NK-92 (cell line): ENCODE measurements around the gene ALDH1A2.
"Not testable (repeated sequence)": the region's sequence is repeated elsewhere in the genome, so short reads cannot be mapped to it uniquely, and the experiment has no call there.

Source experiments
- DNase-seq: peaks from one replicate; lab custom pipeline; 2025; ENCODE audit not compliant: unreplicated experiment; lab: John Stamatoyannopoulos, UW

The ALDH1A2 gene

DNA sequence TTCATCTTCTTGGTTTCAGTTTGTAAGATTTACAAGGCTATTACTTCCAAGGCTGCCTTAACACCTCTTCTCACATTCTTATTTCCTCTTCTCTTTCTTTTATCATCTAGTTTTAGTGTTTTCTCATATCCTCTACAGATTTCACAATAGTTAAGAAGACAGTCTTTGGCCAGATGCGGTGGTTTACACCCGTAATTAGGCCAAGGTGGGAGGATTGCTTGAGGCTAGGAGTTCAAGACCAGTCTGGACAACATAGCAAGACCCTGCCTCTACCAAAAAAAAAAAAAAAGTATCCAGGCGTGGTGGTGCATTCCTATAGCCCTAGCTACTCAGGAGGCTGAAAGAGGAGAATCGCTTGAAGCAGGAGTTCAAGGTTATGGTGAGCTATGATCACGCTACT lies 3.5 kb upstream of the ALDH1A2 start:
- DNase-seq, result no peak

GRCh38 chr15:58066042-58066867 lies 744 bp upstream of the ALDH1A2 start:
- DNase-seq, result no peak

DNA sequence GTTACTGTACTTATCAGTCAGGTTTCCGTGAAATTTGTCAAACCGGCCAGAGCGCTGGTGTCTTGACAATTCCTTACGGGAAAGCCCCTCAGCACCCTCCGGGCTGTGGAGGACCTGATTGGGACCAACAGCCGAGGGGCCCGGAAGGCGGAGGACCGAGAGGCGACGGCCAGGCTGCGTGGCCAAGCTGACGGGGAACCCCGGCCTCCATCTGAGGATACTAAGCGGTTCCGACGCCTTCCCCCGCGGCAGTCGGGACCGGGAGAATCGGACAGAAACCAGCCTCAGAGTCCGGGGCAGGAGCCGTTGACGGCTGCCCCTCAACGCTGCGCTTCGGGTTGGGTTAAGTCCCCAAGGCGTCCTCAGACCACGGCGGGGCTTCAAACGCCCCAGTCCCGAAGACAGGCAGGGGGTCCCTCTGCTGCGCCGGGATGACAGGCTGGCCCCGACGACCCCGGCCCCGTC lies 499 bp downstream of the ALDH1A2 start:
- no peak for DNase-seq

DNA sequence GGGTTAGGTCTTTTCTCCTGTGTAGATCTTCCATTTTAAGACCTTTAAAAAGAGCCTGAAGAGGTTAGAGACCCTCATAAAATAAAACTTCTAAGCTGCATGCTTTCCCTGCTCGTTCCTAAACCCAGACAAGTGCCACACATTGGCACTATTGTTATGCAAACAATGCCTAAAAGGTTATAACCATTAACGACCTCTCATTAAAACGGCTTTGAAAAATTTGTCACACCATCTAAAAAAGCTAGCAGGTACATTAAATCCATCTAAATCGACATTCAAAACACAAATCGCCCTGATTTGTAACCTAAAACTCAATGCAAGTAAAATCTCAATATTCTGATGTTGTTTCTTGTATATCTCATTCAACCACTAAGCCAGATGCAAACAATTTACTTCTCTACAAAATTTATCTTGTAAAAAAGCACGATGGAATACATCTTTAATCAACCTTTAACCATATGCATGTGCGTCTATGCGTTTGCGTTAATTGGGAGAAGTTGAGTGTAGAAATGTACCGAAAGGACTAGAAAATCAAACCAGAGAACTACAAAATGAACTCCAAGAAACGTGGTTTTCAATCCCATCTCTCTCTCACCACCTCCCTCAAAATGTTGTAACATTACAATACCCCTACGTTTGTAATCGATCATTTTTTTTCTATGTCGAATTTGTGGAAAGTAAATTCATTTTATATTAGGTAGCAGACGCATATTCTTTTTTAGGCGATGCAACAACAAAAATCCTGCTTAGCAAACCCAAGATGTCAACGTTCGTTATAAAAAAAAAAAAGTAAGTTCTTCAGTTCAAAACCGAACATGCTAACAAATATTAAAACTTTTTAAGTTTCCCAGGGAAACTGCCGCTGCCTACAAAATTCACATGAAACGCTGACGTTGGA lies 1.2 kb downstream of the ALDH1A2 start:
- DNase-seq, result no peak

GRCh38 chr15:58063614-58064013 lies 1.9 kb downstream of the ALDH1A2 start:
- no peak for DNase-seq

DNA sequence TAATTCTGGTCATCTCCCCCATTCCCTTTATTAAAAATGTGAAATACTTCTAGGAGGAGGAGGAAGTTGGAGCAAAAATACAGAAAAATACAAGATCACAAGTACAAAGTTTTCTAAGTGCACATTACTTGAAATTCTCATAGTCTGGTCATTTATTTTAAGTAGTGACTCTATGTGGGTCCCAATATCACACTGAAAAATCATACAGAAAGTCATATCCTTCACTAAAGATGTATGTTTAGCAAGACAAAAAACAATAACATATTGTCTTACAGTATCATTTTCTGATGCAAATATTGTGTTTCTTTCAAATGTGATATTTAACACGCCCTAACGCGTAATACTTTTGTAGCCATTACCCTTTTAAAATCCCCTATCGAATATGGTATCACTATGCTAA lies 2.5 kb downstream of the ALDH1A2 start:
- no peak for DNase-seq

- no peak for DNase-seq
These were observed 3.3 kb downstream of the ALDH1A2 start for GRCh38 chr15:58062175-58062574.

GRCh38 chr15:58060575-58060974 lies 4.9 kb downstream of the ALDH1A2 start:
- DNase-seq, result no peak

GRCh38 chr15:58058729-58059128 lies 6.8 kb downstream of the ALDH1A2 start:
- no peak for DNase-seq

GRCh38 chr15:58058073-58058472 lies 7.4 kb downstream of the ALDH1A2 start:
- no peak for DNase-seq

- no peak for DNase-seq
These were observed 8.0 kb downstream of the ALDH1A2 start for GRCh38 chr15:58057559-58057958.

DNA sequence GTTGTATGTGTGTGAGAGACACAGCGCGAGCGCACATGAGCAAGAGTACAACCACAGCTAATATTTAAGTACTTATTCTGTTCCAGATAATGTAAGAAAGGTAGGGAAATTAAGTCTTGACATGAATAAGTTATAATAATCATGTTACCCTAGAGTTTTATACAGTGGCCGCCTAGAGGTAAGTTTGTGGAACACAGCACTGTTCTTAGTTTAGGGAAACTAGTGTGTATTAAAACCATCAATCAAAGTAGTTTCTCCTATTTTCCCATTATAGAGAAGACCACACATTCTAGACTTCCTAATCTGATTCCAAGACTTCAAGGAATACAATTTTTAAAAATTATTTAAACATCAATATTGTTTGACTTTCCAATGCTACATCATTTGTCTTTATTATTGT lies 9.5 kb downstream of the ALDH1A2 start:
- DNase-seq, result no peak

- no peak for DNase-seq
These were observed 12.0 kb downstream of the ALDH1A2 start for GRCh38 chr15:58053315-58054153.

DNA sequence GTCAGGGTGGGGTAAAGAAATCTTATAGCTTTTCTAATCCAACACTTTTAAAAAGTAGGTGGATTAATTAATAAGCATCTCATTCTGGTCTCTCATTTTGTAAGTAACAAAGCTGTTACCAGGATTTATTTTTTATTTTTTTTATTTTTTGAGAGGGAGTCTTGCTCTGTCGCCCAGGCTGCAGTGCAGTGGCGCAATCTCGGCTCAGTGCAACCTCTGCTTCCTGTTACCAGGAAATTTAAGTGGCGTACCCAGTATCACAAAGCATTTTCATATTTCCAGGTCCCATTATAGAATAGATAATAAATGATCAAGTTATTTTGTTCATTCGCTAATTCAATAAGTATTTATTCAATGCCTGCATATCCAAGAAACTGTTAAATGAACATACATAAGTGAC lies 13.2 kb downstream of the ALDH1A2 start:
- no peak for DNase-seq

DNA sequence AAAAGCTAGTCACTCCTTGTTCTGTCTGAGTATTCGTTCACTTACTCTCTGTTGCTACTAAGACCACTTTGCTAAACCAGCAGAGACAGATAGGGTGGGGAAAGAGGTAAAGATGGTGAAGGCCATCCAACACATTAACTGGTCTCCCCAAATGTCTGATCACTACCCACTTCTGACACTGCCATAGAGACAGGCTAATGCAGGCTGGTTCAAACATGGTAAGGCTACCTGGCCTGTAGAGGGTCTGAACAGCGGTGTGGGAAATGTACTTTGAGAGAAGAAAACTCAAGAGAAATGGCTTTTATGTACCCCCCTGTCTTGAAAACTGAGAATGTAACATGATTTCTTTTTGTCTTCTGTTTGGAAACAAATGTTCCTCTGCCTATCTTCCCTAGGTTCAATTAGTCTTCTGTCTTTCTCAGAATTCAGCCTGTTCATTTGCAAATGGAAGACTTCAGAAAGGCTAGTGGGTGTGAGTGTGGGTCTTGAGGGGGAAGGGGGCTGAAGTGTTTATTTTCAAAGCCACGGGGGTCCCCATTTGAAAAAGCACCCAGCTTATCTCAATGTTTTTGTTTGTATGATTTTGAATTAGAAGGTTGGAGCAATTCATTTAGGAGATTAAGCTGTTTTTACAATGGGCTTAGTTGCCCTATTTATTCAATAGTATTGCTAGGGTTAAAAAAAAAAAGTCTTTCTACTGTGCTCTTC lies 15.8 kb downstream of the ALDH1A2 start:
- DNase-seq, result no peak

DNA sequence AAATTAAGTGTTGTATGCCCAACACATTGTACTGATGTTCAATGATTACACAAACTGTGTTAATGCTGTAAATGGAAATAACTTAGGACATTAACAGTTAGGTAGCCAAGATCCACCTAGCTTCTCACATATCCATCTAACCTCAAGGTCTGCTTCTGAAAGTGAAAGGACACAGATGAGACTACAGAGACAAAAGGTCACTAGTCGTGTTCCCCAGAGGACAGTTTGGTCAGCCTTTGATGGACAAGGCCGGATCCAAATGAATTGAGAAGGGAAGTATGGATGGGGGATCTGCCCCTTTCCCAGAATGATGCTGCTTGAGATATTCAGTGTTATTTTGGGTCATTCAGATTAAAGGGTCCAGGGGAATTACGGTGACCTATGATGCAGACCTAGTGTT lies 17.2 kb downstream of the ALDH1A2 start:
- no peak for DNase-seq

DNA sequence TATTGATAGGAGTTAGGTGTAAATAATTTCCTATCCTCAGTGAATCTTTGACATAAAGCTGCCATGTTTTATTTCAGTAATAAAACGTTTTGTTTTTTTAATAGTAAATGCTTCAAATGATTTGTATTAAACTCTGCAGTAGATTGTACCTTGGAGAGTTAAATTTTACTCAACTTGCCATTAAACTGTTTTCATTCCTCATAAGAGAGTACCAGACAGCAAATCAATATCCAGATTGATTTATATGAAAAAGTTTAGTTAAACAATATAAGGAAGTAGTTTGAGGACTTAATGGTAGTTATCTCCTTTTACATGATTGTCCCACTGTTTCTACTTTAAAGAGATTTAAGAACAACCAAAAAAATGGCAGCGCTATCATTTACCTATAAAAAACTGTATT lies 18.4 kb downstream of the ALDH1A2 start:
- DNase-seq, result no peak

DNA sequence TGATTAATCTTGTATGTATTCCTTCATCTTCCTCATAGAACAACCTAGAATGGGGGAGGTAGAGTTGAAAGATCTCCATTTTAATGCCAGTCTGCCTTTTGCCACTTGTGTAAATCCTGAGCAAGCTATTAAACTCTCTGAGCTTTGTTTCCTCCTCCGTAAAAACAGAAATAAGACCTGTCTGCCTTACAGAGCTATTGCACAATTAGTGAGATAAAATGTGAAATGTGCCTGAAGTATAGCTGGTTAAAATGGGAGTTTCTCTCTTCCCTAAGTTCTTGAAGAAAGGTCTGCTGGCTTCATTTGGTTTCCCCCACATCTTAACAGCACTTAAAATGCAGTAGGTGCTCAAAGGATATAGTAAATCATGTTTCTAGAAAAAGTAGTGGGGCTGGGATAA lies 19.0 kb downstream of the ALDH1A2 start:
- DNase-seq, result no peak

- not testable (repeated sequence) for DNase-seq
These were observed 20.1 kb downstream of the ALDH1A2 start for GRCh38 chr15:58045376-58045775.

- no peak for DNase-seq
These were observed 21.0 kb downstream of the ALDH1A2 start for GRCh38 chr15:58044551-58044950.
